ENCODE results near the gene PTTG1IP2. TPM values are rescaled to one million over a fixed set of nuclear protein-coding genes. Genes with fewer than 3 reads are reported as not detected.

PTTG1IP2 gene
- total RNA-seq, 1 experiment from 2014 or later: not detected

- Histone ChIP-seq H4K20me1 (ENCODE audit: control insufficient read depth, insufficient read depth, insufficient read length) (no peaks in the 10 kb centered on the region), H2BK12ac (ENCODE audit: insufficient read length, low read depth, low read length) (no peak overlapping the region), H3K4me1 (ENCODE audit: insufficient read depth, low read length) (peaks cover 2% of the 10 kb centered on the region; the same call in 1 of the 2 replicates), H3K27ac (ENCODE audit: insufficient read length, low read depth, low read length) (no peak overlapping the region), H3K18ac (ENCODE audit: insufficient read length, low read depth, low read length) (no peak overlapping the region), H3K9ac (ENCODE audit: extremely low read depth, insufficient read length, low read length) (no peak overlapping the region), H3K23me2 (ENCODE audit: insufficient read length, low read depth, low read length, poor library complexity, severe bottlenecking) (no peaks in the 10 kb centered on the region), H2BK15ac (ENCODE audit: low read depth, low read length) (no peak overlapping the region), H3K79me1 (ENCODE audit: insufficient read depth, low read depth, low read length, poor library complexity, severe bottlenecking) (no peaks in the 10 kb centered on the region), H3K56ac (ENCODE audit: insufficient read length, low read depth, low read length) (no peak overlapping the region), H4K8ac (replicated peaks; ENCODE audit: insufficient read length, low read depth, low read length) (no peak overlapping the region), H3T11ph (ENCODE audit: low read length) (no peak overlapping the region), H4K91ac (ENCODE audit: insufficient read length, low read depth, low read length) (no peak overlapping the region), H4K5ac (ENCODE audit: insufficient read length, low read depth, low read length) (no peak overlapping the region), H3K14ac (ENCODE audit: insufficient read depth, low read length) (no peak overlapping the region), H3K79me2 (ENCODE audit: insufficient read depth, low read length) (no peaks in the 10 kb centered on the region), H3K9me3 (ENCODE audit: control insufficient read depth, low read depth, low read length) (no peaks in the 10 kb centered on the region), H3K27me3 (ENCODE audit: insufficient read depth, low read length) (no peaks in the 10 kb centered on the region), H3K23ac (ENCODE audit: insufficient read length, low read depth, low read length) (no peak overlapping the region), H2BK20ac (ENCODE audit: low read depth, low read length, poor library complexity, severe bottlenecking) (no peak overlapping the region), H2BK5ac (ENCODE audit: insufficient read length, low read length) (no peak overlapping the region), H3K4me2 (ENCODE audit: insufficient read depth, insufficient read length, low read length) (no peak overlapping the region), H2BK120ac (ENCODE audit: low read depth, low read length, poor library complexity, severe bottlenecking) (no peak overlapping the region), H2AK5ac (ENCODE audit: insufficient read length, low read length) (no peak overlapping the region), H2AFZ (ENCODE audit: low read length) (no peak overlapping the region), H3K4ac (ENCODE audit: low read depth, low read length) (no peak overlapping the region)
- DNase-seq: no peak
- H3K27me3 Mint-ChIP-seq (ENCODE audit: low read depth): no peaks in the 10 kb centered on the region
- H3K36me3 Mint-ChIP-seq (ENCODE audit: insufficient read depth in 1 of 3, low read depth in 3 of 3): no peaks in the 10 kb centered on the region
- H3K4me3 Mint-ChIP-seq: no peak overlapping the region
- H3K27ac Mint-ChIP-seq: no peak overlapping the region
- peaks cover 2 to 3% of the 10 kb centered on the region in 2 experiments; a peak in 1 of 4 replicates for H3K4me1 Mint-ChIP-seq
- H3K9me3 Mint-ChIP-seq: no peaks in the 10 kb centered on the region
- TF ChIP-seq CTCF (conservative IDR thresholded peaks at IDR 0.05): no peak
- WGBS (ENCODE audit: extremely low coverage, insufficient read length, low lambda C conversion rate): no CpG with 5 or more reads among the region's 1 CpG
These were observed 71.0 kb downstream of the PTTG1IP2 start for GRCh38 chr7:90540406-90540805.

All from H9 (cell line).